Left lobe of liver (tissue), 2 donors: ENCODE measurements around the gene NRXN3. TPM values are rescaled to one million over a fixed set of nuclear protein-coding genes. Genes with fewer than 3 reads are reported as not detected.

ENCODE experiments used
- ATAC-seq: fragments of 200-7000 bp; cut with Tn5 transposase; one replicate; pipeline ENCODE4 v1.9.1; 2020; ENCODE audit warnings: mild to moderate bottlenecking, moderate library complexity
- DNase-seq: peaks from one replicate; pipeline ENCODE4 v3.0.0-alpha.2; 2020; ENCODE audit warnings: low spot score
- total RNA-seq: library from RNA; stranded (reverse); gene quantifications from one replicate; pipeline ENCODE4 v1.2.1, GENCODE V29; 2021
- donor health status: DM: no; HTN: no; CAD: no; lungs with moderate emphysema.
- donor health status: DM: no; HTN: yes; CAD: no.

The NRXN3 gene
- total RNA-seq, 1 donor from 2014 or later: 0.20 TPM

- ATAC-seq: peak; percentile 33
- DNase-seq: no peak
Measured at GRCh38 chr14:79424462-79424861, 1254.3 kb downstream of the NRXN3 start.

- peak; percentile 81 for ATAC-seq
- no peak for DNase-seq
Measured at GRCh38 chr14:79426103-79426755, 1256.1 kb downstream of the NRXN3 start.

GRCh38 chr14:79432640-79433039, 1262.5 kb downstream of the NRXN3 start:
- no peak for ATAC-seq
- DNase-seq: no peak

GRCh38 chr14:79436335-79436734, 1266.2 kb downstream of the NRXN3 start:
- ATAC-seq: no peak

GRCh38 chr14:79437951-79438350, 1267.8 kb downstream of the NRXN3 start:
- no peak for DNase-seq
- ATAC-seq: no peak

More at GRCh38 chr14:79436335-79436734, 1266.2 kb downstream of the NRXN3 start:
- DNase-seq: no peak

- DNase-seq (no peak), ATAC-seq (no peak)
Measured at GRCh38 chr14:79438696-79439342, 1268.6 kb downstream of the NRXN3 start.

GRCh38 chr14:79442786-79443185, 1272.6 kb downstream of the NRXN3 start:
- DNase-seq (no peak), ATAC-seq (no peak)

GRCh38 chr14:79443602-79444001, 1273.4 kb downstream of the NRXN3 start:
- DNase-seq (no peak), ATAC-seq (no peak)

GRCh38 chr14:79448960-79449359, 1278.8 kb downstream of the NRXN3 start:
- ATAC-seq: no peak
- no peak for DNase-seq

GRCh38 chr14:79451601-79452000, 1281.4 kb downstream of the NRXN3 start:
- ATAC-seq: no peak
- no peak for DNase-seq

GRCh38 chr14:79453276-79453675, 1283.1 kb downstream of the NRXN3 start:
- ATAC-seq: no peak
- DNase-seq: no peak

- DNase-seq (no peak), ATAC-seq (no peak)
Measured at GRCh38 chr14:79464468-79464867, 1294.3 kb downstream of the NRXN3 start.

- ATAC-seq (no peak), DNase-seq (no peak)
Measured at GRCh38 chr14:79465651-79466050, 1295.5 kb downstream of the NRXN3 start.

GRCh38 chr14:79466938-79467527, 1296.9 kb downstream of the NRXN3 start:
- DNase-seq (no peak), ATAC-seq (no peak)

GRCh38 chr14:79467835-79468234, 1297.7 kb downstream of the NRXN3 start:
- ATAC-seq: no peak

GRCh38 chr14:79468486-79468885, 1298.3 kb downstream of the NRXN3 start:
- no peak for ATAC-seq
- DNase-seq: no peak

More at GRCh38 chr14:79467835-79468234, 1297.7 kb downstream of the NRXN3 start:
- no peak for DNase-seq

GRCh38 chr14:79473651-79474050, 1303.5 kb downstream of the NRXN3 start:
- ATAC-seq (no peak), DNase-seq (no peak)

- ATAC-seq: no peak
- no peak for DNase-seq
Measured at GRCh38 chr14:79475887-79476532, 1305.8 kb downstream of the NRXN3 start.

- DNase-seq: no peak
- no peak for ATAC-seq
Measured at GRCh38 chr14:79476552-79476951, 1306.4 kb downstream of the NRXN3 start.

GRCh38 chr14:79480212-79480611, 1310.0 kb downstream of the NRXN3 start:
- ATAC-seq (no peak), DNase-seq (no peak)

- ATAC-seq (no peak), DNase-seq (no peak)
Measured at GRCh38 chr14:79482825-79483224, 1312.7 kb downstream of the NRXN3 start.
